GM13977 (cell line): ENCODE results near the gene WSCD1.

Experiments
- DNase-seq: peaks from one replicate; pipeline ENCODE4 v3.0.0; 2012; ENCODE audit warnings: low spot score
- CTCF ChIP-seq: IDR thresholded peaks from 2 replicates; pipeline ENCODE4 v1.5.1; 2012; ENCODE audit warnings: mild to moderate bottlenecking, control low read depth; ENCODE audit not compliant: insufficient read depth; ENCODE audit errors: extremely low read depth, missing control alignments
- in situ Hi-C: fragments of 300-500 bp; cut with MboI; formaldehyde crosslinking; loops from one replicate; pipeline ENCODE4 v1.12.0; 2022; ENCODE audit warnings: low sequenced_read_pairs, low pct_unique_long_range_greater_than_20kb, mixed read lengths, inconsistent platforms; ENCODE audit not compliant: unreplicated experiment

The WSCD1 gene

GRCh38 chr17:6135996-6136395, 65.8 kb downstream of the WSCD1 start:
- TF ChIP-seq CTCF, result no peak
- in situ Hi-C loops, result no loop called here
- no peak for DNase-seq

- DNase-seq, result no peak
- in situ Hi-C loops, result no loop called here
- no peak for TF ChIP-seq CTCF
Observed at GRCh38 chr17:6137716-6138502, 67.7 kb downstream of the WSCD1 start.

GRCh38 chr17:6138761-6139446, 68.7 kb downstream of the WSCD1 start:
- no peak for DNase-seq
- no peak for TF ChIP-seq CTCF
- in situ Hi-C loops, result no loop called here

- TF ChIP-seq CTCF, result no peak
- no peak for DNase-seq
- in situ Hi-C loops, result no loop called here
Observed at GRCh38 chr17:6139447-6139832, 69.3 kb downstream of the WSCD1 start.

GRCh38 chr17:6140188-6140587, 70.0 kb downstream of the WSCD1 start:
- TF ChIP-seq CTCF, result no peak
- in situ Hi-C loops, result no loop called here
- DNase-seq, result no peak

GRCh38 chr17:6140728-6141330, 70.7 kb downstream of the WSCD1 start:
- TF ChIP-seq CTCF, result no peak
- in situ Hi-C loops, result no loop called here
- DNase-seq, result no peak
